HCT116 (cell line): ENCODE measurements around the gene TMC2. TPM values are rescaled to one million over a fixed set of nuclear protein-coding genes. Genes with fewer than 3 reads are reported as not detected.

Experiments
- ATAC-seq: fragments of 200-7000 bp; cut with Tn5 transposase; 2 replicates; pipeline ENCODE4 v1.9.1; 2020; ENCODE audit warnings: mild to moderate bottlenecking, moderate library complexity
- BruUV-seq: library from RNA; stranded (reverse); fragments of 400-500 nt; replicated peaks from 2 replicates; lab custom pipeline; 2021; lab: Mats Ljungman, UMichigan
- CTCF ChIA-PET: fragments of 300-600 bp; sonication (Branson Sonifier 250); formaldehyde crosslinking; loops from one replicate; lab custom pipeline; 2021; ENCODE audit warnings: antibody characterized with exemption; lab: Charles Lee
- POLR2A ChIA-PET: fragments of 300-600, 350-600 bp; sonication (Branson Sonifier 250); formaldehyde crosslinking; loops from one replicate; lab custom pipeline; 2021; ENCODE audit warnings: antibody characterized with exemption; lab: Charles Lee
- RAD21 ChIA-PET, 2 experiments: fragments of 300-600 bp; sonication (Branson Sonifier 250); formaldehyde crosslinking; loops; one replicate each; lab custom pipeline; 2023; ENCODE audit warnings: low total read pairs in 2 of 2; ENCODE audit not compliant: uncharacterized antibody in 2 of 2, unreplicated experiment in 2 of 2, low non-redundant PET in 1 of 2; lab: Charles Lee
- DNase-seq: peaks from one replicate; pipeline ENCODE4 v3.0.0-alpha.2; 2010; ENCODE audit warnings: low read depth, low spot score
- H2AFZ ChIP-seq: fragments of 200-600 bp; shearing (Covaris generic), sonication (generic); 2 replicates; pipeline ENCODE4 v1.6.1; 2017; ENCODE audit warnings: low read depth, mixed run types, mixed read lengths, antibody characterized with exemption, low read length; ENCODE audit not compliant: poor library complexity, severe bottlenecking
- H3K27ac ChIP-seq: 2 replicates; pipeline ENCODE4 v1.5.1; 2012; ENCODE audit warnings: low read depth, low read length
- H3K27me3 ChIP-seq: fragments of 200-600 bp; sonication (generic); 2 replicates; pipeline ENCODE4 v1.6.1; 2016; ENCODE audit warnings: mixed run types, low read length, mixed read lengths; ENCODE audit not compliant: insufficient read depth
- H3K36me3 ChIP-seq, 2 experiments: fragments of 200-500 bp in 1 of 2; fragments of 200-600 bp in 1 of 2; sonication (Bioruptor generic) in 1 of 2; sonication (generic) in 1 of 2; 2 replicates each; pipeline versions ENCODE4 v1.5.1 to v1.6.1; 2014 to 2016; ENCODE audit warnings: low read length in 2 of 2, inconsistent platforms in 1 of 2, mixed read lengths in 1 of 2, mixed run types in 1 of 2; ENCODE audit not compliant: insufficient read depth in 2 of 2, control insufficient read depth in 1 of 2
- H3K4me1 ChIP-seq, 2 experiments: fragments of 200-600 bp in 1 of 2; sonication (generic) in 1 of 2; 2 replicates each; pipeline versions ENCODE4 v1.5.1 to v1.6.1; 2012 to 2017; ENCODE audit warnings: low read length in 2 of 2, inconsistent platforms in 1 of 2, mild to moderate bottlenecking in 1 of 2, mixed read lengths in 1 of 2, mixed run types in 1 of 2, moderate library complexity in 1 of 2; ENCODE audit not compliant: insufficient read depth in 2 of 2, control insufficient read depth in 1 of 2
- H3K4me2 ChIP-seq: fragments of 200-600 bp; sonication (generic); 2 replicates; pipeline ENCODE4 v1.6.1; 2017; ENCODE audit warnings: mixed run types, low read length, mixed read lengths
- H3K4me3 ChIP-seq, 2 experiments: fragments of 200-600 bp in 1 of 2; sonication (generic) in 1 of 2; replicated peaks in 1 of 2; 2 replicates each; pipeline ENCODE4 v1.5.1; 2011 to 2016; ENCODE audit warnings: low read length in 2 of 2, control low read depth in 1 of 2, low read depth in 1 of 2, mild to moderate bottlenecking in 1 of 2, mixed read lengths in 1 of 2, mixed run types in 1 of 2
- H3K79me2 ChIP-seq: fragments of 200-600 bp; sonication (generic); 2 replicates; pipeline ENCODE4 v1.6.1; 2017; ENCODE audit warnings: mild to moderate bottlenecking, mixed run types, low read length, moderate library complexity, mixed read lengths; ENCODE audit not compliant: insufficient read depth
- H3K9ac ChIP-seq: fragments of 200-600 bp; sonication (generic); 2 replicates; pipeline ENCODE4 v1.6.1; 2016; ENCODE audit warnings: low read length, mixed read lengths
- H3K9me2 ChIP-seq: fragments of 200-600 bp; sonication (generic), shearing (Covaris generic); 2 replicates; pipeline ENCODE4 v1.6.1; 2017; ENCODE audit warnings: mixed run types, mild to moderate bottlenecking, moderate library complexity; ENCODE audit not compliant: insufficient read depth
- H3K9me3 ChIP-seq, 2 experiments: fragments of 200-500 bp in 1 of 2; fragments of 200-600 bp in 1 of 2; sonication (Bioruptor generic) in 1 of 2; sonication (generic) in 1 of 2; 2 replicates each; pipeline ENCODE4 v1.6.1; 2014 to 2017; ENCODE audit warnings: low read length in 2 of 2, mixed read lengths in 2 of 2, inconsistent platforms in 1 of 2, low read depth in 1 of 2, mild to moderate bottlenecking in 1 of 2, mixed run types in 1 of 2, moderate library complexity in 1 of 2; ENCODE audit not compliant: control insufficient read depth in 1 of 2, insufficient read depth in 1 of 2
- H4K20me1 ChIP-seq: fragments of 200-600 bp; sonication (generic), shearing (Covaris generic); 2 replicates; pipeline ENCODE4 v1.6.1; 2017; ENCODE audit warnings: mixed run types, mild to moderate bottlenecking, moderate library complexity; ENCODE audit not compliant: insufficient read depth
- CBX3 ChIP-seq: IDR thresholded peaks from 2 replicates; pipeline ENCODE4 v1.6.1; 2012; ENCODE audit warnings: low read depth
- EZH2phosphoT487 ChIP-seq: fragments of 200-600 bp; IDR thresholded peaks from 2 replicates; pipeline ENCODE4 v1.6.1; 2018; ENCODE audit warnings: antibody characterized with exemption, borderline replicate concordance
- TCF7L2 ChIP-seq: IDR thresholded peaks from 2 replicates; pipeline ENCODE4 v1.7.0; 2011; ENCODE audit warnings: borderline replicate concordance, inconsistent platforms; ENCODE audit not compliant: insufficient read depth, insufficient read length; ENCODE audit errors: extremely low read depth
- YY1 ChIP-seq: IDR thresholded peaks from 2 replicates; pipeline ENCODE4 v1.6.1; 2011; ENCODE audit warnings: low read length, low read depth, moderate library complexity, mild to moderate bottlenecking; ENCODE audit not compliant: insufficient replicate concordance; ENCODE audit errors: extremely low read depth
- intact Hi-C: fragments of 100-400 bp; cut with micrococcal nuclease; formaldehyde crosslinking; loops from 2 replicates; pipeline ENCODE4 v1.10.0; 2022
- total RNA-seq: library from RNA; stranded (reverse); gene quantifications from one replicate; pipeline ENCODE4 v1.2.1, GENCODE V29; 2021; ENCODE audit not compliant: unreplicated experiment
- TF ChIP-seq, protein P1 (sequence below): IDR thresholded peaks from 2 replicates; pipeline ENCODE4 v1.6.1; 2012
- TF ChIP-seq, protein P2 (sequence below): IDR thresholded peaks from 2 replicates; pipeline ENCODE4 v1.6.1; 2012; ENCODE audit warnings: low read depth
- TF ChIP-seq, protein P3 (sequence below): IDR thresholded peaks from 2 replicates; pipeline ENCODE4 v1.6.1; 2011; ENCODE audit warnings: mild to moderate bottlenecking, low read length, moderate library complexity; ENCODE audit not compliant: insufficient replicate concordance; ENCODE audit errors: extremely low read depth

TMC2 gene
- total RNA-seq, 1 experiment from 2014 or later: not detected

DNA sequence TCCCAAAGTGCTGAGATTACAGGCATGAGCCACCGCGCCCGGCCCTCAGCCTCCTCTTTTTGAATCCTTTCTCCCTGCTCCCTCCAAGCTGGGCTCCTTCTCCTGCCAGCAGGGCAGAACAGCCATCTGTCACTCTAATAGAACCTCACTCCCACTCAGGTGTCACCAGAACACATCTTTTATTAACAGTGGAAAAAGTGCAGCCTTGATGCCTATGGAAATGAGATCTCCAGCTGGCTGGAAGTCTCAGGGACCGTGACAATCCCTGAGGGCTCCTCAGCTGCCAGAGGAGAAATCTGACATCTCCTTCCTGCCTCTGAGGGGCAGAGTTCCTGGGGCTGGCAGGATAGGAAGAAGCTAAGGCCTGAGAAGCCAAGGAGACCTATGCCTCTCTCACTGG, 28.0 kb downstream of the TMC2 start:
- intact Hi-C loops: no loop called here
- no peak overlapping the region for H3K9ac ChIP-seq
- H3K4me2 ChIP-seq: no peak overlapping the region
- H2AFZ ChIP-seq: no peak overlapping the region
- TF ChIP-seq TCF7L2: no peak
- TF ChIP-seq YY1: no peak
- TF ChIP-seq CBX3: no peak
- TF ChIP-seq EZH2phosphoT487: no peak
- TF ChIP-seq, protein P1, sequence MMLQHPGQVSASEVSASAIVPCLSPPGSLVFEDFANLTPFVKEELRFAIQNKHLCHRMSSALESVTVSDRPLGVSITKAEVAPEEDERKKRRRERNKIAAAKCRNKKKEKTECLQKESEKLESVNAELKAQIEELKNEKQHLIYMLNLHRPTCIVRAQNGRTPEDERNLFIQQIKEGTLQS: no peak
- TF ChIP-seq, protein P2, sequence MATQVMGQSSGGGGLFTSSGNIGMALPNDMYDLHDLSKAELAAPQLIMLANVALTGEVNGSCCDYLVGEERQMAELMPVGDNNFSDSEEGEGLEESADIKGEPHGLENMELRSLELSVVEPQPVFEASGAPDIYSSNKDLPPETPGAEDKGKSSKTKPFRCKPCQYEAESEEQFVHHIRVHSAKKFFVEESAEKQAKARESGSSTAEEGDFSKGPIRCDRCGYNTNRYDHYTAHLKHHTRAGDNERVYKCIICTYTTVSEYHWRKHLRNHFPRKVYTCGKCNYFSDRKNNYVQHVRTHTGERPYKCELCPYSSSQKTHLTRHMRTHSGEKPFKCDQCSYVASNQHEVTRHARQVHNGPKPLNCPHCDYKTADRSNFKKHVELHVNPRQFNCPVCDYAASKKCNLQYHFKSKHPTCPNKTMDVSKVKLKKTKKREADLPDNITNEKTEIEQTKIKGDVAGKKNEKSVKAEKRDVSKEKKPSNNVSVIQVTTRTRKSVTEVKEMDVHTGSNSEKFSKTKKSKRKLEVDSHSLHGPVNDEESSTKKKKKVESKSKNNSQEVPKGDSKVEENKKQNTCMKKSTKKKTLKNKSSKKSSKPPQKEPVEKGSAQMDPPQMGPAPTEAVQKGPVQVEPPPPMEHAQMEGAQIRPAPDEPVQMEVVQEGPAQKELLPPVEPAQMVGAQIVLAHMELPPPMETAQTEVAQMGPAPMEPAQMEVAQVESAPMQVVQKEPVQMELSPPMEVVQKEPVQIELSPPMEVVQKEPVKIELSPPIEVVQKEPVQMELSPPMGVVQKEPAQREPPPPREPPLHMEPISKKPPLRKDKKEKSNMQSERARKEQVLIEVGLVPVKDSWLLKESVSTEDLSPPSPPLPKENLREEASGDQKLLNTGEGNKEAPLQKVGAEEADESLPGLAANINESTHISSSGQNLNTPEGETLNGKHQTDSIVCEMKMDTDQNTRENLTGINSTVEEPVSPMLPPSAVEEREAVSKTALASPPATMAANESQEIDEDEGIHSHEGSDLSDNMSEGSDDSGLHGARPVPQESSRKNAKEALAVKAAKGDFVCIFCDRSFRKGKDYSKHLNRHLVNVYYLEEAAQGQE: no peak
- TF ChIP-seq, protein P3, sequence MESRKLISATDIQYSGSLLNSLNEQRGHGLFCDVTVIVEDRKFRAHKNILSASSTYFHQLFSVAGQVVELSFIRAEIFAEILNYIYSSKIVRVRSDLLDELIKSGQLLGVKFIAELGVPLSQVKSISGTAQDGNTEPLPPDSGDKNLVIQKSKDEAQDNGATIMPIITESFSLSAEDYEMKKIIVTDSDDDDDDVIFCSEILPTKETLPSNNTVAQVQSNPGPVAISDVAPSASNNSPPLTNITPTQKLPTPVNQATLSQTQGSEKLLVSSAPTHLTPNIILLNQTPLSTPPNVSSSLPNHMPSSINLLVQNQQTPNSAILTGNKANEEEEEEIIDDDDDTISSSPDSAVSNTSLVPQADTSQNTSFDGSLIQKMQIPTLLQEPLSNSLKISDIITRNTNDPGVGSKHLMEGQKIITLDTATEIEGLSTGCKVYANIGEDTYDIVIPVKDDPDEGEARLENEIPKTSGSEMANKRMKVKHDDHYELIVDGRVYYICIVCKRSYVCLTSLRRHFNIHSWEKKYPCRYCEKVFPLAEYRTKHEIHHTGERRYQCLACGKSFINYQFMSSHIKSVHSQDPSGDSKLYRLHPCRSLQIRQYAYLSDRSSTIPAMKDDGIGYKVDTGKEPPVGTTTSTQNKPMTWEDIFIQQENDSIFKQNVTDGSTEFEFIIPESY: no peak
- no peak overlapping the region for H3K27ac ChIP-seq
- BruUV-seq: no TSS peak
- ChIA-PET CTCF (interaction anchor here (1.0 kb wide), 1 partner anchor 42 kb away, joined by 3 read pairs; no protein-coding TSS in a partner anchor), RAD21 (no interaction called here), POLR2A (no interaction called here)
- no peak overlapping the region for H3K4me3 ChIP-seq
- no peaks in the 10 kb centered on the region for H3K9me3 ChIP-seq
- peaks cover 22% of the 10 kb centered on the region for H3K27me3 ChIP-seq
- no peaks in the 10 kb centered on the region for H3K9me2 ChIP-seq
- no peaks in the 10 kb centered on the region for H4K20me1 ChIP-seq
- DNase-seq (no peak), ATAC-seq (peak; percentile 25; the same call in 1 of the 2 replicates)
- no peaks in the 10 kb centered on the region for H3K79me2 ChIP-seq
- no peaks in the 10 kb centered on the region for H3K4me1 ChIP-seq
- H3K36me3 ChIP-seq: no peaks in the 10 kb centered on the region
